Measurements from ENCODE around the gene HVCN1. TPM values are rescaled to one million over a fixed set of nuclear protein-coding genes. Genes with fewer than 3 reads are reported as not detected.

Gene HVCN1, protein sequence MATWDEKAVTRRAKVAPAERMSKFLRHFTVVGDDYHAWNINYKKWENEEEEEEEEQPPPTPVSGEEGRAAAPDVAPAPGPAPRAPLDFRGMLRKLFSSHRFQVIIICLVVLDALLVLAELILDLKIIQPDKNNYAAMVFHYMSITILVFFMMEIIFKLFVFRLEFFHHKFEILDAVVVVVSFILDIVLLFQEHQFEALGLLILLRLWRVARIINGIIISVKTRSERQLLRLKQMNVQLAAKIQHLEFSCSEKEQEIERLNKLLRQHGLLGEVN
- total RNA-seq: 3.3 and 6.0 TPM in 2 replicates

DNA sequence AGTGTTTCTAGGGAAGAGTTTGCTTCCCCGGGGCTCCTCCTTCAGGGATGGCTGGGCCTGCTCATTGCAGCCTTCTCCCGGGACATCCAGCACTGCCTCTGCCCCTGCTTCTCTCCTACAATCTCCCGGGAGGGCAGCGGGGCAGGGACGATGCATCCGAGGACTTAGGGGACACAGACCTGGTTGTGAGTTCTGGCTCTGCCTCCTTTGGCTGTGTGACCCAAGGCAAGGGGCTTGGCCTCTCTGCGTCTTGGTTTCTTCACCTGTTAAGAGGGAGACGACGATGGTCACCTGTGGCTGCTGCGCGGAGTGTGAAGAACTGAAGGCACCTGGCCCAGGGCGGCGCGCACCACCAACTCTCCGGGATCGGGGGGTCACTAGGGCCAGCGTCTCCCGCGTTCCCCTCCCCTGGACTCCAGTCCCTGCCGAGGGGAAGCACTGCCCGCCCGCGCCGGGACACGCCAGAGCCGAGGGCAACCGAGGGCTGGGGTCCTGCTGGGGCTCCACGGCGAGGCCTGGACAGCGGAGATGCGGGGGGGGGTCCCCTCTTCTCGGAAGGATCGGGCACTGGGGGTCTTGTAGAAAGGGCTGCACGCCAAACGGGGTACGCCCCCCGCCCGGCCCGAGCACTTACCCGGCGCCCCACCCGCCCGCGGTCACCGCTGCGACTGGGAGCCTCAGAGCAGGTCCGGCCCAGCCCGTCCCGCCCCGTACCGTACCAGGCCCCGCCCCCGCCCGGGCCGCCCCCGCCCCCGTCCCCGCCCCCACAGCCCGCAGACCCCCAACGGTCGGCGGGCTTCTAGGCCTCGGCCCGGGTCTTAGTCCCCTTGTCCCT is at the start of gene HVCN1:
TSS of gene HVCN1 (minus strand) at position 670 of the 835 bp plus-strand sequence. CDS start 5,870 bp downstream, outside the sequence.

DNA sequence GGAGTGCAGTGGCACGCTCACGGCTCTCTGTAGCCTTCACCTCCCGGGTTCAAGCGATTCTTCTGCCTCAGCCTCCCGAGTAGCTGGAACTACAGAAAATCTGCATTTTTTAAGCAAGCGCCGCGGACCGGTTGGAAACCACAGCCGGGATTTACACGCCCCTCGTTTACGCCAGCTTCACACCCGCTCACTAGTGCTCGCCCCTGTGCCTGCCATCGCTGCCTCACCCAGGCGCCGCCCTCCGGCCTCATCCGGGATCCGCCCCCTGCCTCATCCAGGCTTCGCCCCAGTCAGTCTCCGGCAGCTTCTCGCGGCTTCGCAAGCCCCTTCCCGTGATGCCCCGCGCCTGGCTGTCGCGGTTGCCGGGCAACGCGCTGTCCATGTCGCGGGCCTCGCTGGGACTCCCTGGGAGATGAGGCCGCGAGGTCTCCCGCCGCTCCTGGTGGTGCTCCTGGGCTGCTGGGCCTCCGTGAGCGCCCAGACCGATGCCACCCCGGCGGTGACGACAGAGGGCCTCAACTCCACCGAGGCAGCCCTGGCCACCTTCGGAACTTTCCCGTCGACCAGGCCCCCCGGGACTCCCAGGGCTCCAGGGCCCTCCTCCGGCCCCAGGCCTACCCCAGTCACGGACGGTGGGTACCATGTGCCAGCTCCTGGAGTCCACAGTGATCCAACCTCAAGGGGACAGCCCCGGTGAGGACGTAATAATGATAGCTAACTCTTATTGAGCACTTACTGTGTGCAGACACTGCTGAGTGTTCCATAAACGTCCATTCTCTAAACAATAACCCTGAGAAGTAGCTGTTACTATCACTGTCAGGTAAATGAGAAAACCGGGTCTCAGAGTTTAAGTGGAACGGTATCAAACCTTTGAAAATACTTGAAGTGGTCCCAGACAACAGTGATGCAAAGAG is 74.9 kb downstream of the HVCN1 start, which contains the start of gene TCTN1:
TSS of gene TCTN1 (plus strand) at position 359 of the 914 bp plus-strand sequence. CDS start at position 413, 54 bp downstream.

Other genes starting within 250 kb of the HVCN1 start
- gene ARPC3, start 238.8 kb downstream of the HVCN1 start, total RNA-seq: 228 and 241 TPM in 2 replicates
- gene GPN3, start 220.9 kb downstream of the HVCN1 start, total RNA-seq: 16.2 and 19.9 TPM in 2 replicates
- 10.3 and 13.7 TPM in 2 replicates for gene FAM216A, start 220.3 kb downstream of the HVCN1 start, total RNA-seq
- 64.0 and 71.7 TPM in 2 replicates for gene VPS29, start 187.0 kb downstream of the HVCN1 start, total RNA-seq
- gene RAD9B, start 186.8 kb downstream of the HVCN1 start, total RNA-seq: 0.38 and 0.45 TPM in 2 replicates
- gene PPTC7, start 105.8 kb downstream of the HVCN1 start, total RNA-seq: 9.2 and 12.3 TPM in 2 replicates
- 8.0 and 13.0 TPM in 2 replicates for gene TCTN1, start 75.0 kb downstream of the HVCN1 start, total RNA-seq
- gene PPP1CC, start 53.8 kb upstream of the HVCN1 start, total RNA-seq: 94.5 and 124 TPM in 2 replicates
- gene CCDC63, start 157.9 kb upstream of the HVCN1 start, total RNA-seq: not detected in 2 replicates
- gene MYL2, start 231.5 kb upstream of the HVCN1 start, total RNA-seq: not detected in 2 replicates

Measured in endothelial cell of coronary artery (primary cell).